SK-N-MC (cell line): ENCODE data around the gene SERPINE2.

Experiments
- EZH2 ChIP-seq: fragments of 200-600 bp; sonication (generic); IDR thresholded peaks from one replicate; pipeline ENCODE4 v1.6.1; 2017; ENCODE audit warnings: antibody characterized with exemption
- FOXP2 ChIP-seq: optimal IDR thresholded peaks from 2 replicates; pipeline ENCODE3; 2011; ENCODE audit warnings: mild to moderate bottlenecking, moderate library complexity; ENCODE audit not compliant: insufficient read depth; ENCODE audit errors: extremely low read length, control extremely low read depth
- POLR2AphosphoS5 ChIP-seq: IDR thresholded peaks from 2 replicates; pipeline ENCODE4 v1.6.1; 2012; ENCODE audit warnings: mild to moderate bottlenecking, low read depth, low read length, borderline replicate concordance

DNA sequence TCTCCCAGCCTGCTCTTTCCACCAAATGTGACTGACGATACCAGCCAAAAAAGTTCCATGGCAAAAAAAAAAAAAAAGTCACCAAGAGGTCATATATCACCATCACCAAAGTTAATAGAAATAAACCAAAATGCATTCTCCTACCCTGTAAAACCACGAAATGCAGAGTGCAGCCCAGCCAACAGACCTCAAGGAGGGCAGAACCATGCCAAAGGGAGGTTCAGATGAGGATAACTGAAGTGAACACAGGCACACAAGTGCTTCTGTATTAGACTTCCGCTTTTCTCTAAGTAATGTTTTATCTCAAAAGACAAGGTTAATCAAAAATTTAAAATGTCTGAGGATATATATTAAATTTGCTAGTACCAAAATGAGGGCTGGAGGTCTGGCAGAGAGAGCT is 5.5 kb downstream of the SERPINE2 start:
- TF ChIP-seq EZH2 (no peak), POLR2AphosphoS5 (no peak), FOXP2 (no peak)
